Smooth muscle cell of the brain vasculature (primary cell): ENCODE results near the gene DDX27.
"Not testable (repeated sequence)": the region's sequence is repeated elsewhere in the genome, so short reads cannot be mapped to it uniquely, and the experiment has no call there.

Experiments
- DNase-seq: peaks from one replicate; pipeline ENCODE4 v3.0.0-alpha.2; 2012; ENCODE audit warnings: low read depth, low spot score

Gene DDX27, protein sequence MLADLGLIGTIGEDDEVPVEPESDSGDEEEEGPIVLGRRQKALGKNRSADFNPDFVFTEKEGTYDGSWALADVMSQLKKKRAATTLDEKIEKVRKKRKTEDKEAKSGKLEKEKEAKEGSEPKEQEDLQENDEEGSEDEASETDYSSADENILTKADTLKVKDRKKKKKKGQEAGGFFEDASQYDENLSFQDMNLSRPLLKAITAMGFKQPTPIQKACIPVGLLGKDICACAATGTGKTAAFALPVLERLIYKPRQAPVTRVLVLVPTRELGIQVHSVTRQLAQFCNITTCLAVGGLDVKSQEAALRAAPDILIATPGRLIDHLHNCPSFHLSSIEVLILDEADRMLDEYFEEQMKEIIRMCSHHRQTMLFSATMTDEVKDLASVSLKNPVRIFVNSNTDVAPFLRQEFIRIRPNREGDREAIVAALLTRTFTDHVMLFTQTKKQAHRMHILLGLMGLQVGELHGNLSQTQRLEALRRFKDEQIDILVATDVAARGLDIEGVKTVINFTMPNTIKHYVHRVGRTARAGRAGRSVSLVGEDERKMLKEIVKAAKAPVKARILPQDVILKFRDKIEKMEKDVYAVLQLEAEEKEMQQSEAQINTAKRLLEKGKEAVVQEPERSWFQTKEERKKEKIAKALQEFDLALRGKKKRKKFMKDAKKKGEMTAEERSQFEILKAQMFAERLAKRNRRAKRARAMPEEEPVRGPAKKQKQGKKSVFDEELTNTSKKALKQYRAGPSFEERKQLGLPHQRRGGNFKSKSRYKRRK

DNA sequence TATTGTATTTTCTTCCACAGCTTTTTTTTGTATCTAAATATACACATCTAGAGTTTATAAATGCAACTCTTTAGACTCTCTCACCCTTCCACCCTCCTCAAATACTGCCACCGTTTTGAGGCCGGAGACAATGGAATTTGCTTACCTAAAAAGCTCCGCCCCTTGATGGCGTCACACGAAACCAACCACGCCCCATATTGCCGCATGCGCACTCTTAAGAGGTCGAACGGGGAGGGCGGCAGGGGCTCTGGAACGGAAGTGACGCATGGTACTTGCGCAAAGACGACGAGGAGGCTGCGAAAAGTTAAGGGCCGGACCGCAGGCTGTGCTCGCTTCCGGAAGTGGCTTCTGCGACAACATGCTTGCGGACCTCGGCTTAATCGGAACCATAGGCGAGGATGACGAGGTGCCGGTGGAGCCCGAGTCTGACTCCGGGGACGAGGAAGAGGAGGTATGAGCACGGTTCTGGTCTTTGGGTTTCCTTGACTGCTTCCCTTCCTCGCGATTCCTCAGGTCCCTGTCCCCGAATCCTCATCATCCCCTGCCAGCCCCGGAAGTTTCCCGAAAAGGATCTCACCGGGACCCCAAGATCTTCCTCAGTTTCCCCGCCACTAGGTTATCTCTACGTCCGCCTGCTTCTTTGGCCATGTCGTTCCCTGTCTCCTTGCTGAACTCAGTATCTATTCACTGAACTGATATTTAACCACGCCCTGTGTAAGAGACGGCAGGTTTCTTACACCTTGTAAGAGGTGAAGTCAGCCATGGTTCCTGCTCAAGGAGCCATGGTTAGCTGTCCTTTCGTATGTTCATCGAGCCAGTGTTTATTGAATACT lies at the start of gene DDX27:
Gene DDX27, plus strand, starts transcription at position 326 of the 833 bp plus-strand sequence. Its CDS starts 33 bp downstream, at position 359.
- peak; percentile 98 for DNase-seq

DNA sequence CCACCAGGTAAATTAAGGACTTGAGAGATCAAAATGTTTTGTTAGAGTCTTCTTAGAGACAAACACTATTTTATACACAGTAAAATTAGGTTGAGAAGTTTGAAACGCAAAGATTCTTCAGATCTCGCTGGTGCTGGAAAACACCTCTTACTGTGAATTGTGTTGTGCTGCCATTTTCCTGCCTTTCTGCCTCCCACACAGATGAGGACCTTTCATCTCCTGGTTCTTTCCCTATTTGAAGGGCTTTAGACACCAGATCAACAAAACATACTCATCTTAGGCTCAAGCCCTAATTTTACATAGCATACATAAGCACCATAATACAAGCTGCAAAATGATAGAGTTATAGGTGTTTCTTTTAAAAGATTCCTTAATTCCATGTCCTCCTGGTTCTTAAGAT lies 49.7 kb upstream of the DDX27 start:
- DNase-seq: no peak

DNA sequence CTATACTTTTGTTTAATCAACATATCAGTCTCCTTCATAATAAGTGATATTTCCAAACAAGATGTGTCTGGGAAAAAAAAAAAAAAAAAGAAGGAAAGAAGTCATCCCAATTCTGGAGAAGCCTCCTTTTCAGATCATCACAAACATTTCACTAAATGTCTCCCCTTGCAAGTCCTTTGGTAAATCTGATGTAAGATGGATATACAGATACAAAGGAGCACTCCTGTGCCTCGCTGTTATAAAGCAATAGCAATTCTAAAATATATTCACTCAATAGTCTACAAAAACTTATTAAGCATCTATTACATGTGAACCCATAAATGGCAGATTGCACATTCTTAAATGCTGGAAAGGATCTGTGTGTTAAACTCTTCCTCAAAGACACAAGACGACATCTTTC lies 48.5 kb upstream of the DDX27 start:
- DNase-seq: no peak

DNA sequence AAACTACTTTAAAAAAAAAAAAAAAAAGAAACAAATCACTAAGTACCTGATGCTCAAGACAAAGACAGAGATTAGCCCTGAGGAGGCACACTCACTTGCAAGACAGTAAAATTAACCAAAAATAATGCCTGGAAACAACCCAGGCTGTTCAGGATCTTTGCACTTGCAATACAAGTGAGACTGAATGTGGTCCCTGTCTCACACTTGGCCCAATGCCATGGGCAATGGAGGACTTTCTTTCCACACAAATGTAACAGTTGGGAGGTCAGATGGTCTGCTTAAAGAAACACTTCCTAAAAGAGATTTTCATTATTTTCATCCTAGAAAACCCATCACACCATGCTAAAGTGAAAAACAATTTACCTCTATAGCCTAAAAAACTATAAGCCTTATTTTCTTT lies 47.3 kb upstream of the DDX27 start:
- DNase-seq: no peak

DNA sequence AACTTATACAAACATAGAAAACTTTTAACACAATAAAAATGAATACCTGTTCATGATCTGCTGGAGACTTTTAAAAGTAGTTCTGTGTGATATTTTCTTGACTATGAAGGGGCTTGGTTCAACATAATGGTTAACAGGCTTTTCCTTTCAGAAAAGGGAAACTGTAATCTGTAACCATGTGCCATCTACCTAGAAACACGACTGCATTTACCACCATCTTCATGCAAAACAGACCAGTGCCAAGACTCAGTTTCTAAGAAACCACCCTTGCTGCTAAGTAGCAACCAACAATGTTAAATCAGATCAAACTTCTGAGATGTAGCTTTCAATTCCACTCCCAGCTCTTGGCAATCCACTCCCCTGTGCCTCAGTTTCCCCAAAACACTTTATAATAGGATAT lies 46.8 kb upstream of the DDX27 start:
- DNase-seq: no peak

DNA sequence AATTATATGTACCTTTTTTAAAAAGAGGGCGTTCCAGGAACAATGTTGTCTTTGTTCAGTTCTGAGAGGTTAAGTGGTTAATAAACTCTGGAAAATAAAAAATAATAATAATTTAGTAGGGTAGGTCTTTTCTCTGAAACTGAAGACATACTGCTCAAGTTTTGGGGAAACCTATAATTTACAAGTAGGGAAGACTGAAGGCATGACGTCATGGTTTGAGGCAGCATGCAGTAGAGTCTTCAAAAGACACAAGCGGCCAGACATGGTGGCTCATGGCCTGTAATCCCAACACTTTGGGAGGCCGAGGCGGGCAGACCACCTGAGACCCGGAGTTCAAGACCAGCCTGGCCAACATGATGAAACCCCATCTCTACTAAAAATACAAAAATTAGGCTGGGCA lies 45.0 kb upstream of the DDX27 start:
- DNase-seq: no peak

DNA sequence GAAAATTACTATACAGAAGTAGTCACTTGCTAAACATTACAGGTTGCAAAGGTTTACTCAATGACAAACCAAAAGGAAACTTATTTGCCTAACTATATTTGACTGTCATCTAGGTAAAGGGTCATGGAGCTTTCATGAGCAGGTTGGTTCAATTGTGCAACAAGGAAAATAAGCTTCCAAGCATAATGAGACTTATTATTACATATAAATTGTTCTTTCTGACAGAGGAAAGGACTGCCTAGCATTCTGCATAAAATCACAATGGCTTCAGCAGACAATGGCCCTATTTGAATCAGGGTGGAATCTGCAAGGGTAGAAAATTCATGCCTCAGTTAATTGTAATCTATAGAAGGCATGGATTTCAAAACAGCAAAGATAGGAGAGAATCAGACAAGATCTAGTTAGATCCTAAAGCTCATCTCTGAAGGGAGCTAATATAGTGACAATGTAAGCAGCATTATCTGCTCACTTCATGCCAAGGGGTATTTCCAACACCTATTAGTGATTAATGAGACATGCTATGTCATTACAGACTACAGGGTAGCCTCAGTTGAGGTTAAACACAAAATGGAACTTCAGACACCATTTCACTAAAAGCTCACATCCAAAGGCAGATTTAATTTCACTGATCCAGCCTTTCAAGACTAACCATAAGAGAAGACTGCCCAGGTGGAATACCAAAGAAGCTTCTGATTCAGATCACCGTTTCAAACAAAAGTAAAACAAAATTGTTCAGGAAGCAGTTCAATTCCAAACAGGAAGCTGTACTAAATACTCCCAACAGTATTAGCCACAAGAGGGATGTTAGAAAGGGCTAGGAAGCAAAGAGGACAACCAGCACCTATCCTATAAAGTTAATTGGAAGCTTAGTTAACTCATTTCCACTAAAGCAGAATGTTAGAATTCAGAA lies 39.6 kb upstream of the DDX27 start:
- DNase-seq: no peak

DNA sequence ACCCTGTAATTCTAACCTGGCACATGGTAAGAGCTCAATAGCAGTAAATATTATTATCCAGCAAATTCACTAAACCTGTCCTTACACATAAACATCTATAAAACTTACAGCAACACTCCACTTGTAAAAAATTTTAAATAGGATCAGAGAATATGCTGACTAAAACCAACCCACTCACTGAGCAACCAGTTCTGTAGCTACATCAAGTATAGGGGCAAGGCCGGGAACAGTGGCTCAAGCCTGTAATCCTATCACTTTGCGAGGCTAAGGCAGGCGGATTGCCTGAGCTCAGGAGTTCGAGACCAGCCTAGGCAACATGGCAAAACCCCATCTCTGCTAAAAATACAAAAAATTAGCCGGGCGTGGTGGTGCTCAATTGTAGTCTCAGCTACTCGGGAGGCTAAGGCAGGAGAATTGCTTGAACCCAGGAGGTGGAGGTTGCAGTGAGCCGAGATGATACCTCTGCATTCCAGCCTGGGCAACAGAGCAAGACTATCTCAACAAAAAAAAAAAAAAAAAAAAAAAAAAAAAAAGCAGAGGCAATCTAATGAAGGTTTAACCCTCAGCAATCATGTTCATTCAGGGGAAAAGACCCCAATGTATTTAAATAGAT lies 37.8 kb upstream of the DDX27 start:
- DNase-seq: no peak

DNA sequence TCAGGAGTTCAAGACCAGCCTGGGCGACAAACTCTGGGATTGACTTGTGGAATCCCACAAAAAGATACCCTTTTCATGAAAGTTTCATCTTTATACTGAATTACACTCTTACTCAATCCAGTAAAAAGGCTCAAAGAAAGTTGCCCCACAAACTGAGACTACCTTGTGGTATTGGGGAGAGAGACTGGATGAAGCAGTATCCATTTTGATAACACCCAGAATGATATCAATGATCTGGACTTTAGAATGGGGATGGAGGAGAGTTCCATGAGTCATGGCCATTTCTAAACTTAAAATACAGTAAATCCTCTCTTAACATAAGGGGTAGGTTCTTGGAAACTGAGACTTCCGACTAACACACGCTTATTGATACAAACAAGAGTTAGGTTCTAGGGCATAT lies 35.8 kb upstream of the DDX27 start:
- DNase-seq: no peak

DNA sequence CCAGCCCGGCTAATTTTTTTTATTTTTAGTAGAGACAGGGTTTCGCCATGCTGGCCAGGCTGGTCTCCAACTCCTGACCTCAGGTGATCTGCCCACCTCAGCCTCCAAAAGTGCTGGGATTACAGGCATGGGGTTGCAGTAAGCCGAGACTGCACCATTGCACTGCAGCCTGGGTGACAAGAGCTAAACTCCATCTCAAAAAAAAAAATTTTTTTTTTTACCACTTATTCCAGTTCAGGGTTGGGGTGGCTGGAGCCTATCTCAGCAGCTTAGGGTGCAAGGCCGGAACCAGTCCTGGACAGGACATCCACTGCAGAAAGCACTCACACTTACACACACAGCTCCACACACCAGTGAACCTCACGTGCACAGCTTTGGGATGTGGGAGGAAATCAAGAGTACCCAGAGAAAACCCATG lies 35.1 kb upstream of the DDX27 start:
- DNase-seq: not testable (repeated sequence)

DNA sequence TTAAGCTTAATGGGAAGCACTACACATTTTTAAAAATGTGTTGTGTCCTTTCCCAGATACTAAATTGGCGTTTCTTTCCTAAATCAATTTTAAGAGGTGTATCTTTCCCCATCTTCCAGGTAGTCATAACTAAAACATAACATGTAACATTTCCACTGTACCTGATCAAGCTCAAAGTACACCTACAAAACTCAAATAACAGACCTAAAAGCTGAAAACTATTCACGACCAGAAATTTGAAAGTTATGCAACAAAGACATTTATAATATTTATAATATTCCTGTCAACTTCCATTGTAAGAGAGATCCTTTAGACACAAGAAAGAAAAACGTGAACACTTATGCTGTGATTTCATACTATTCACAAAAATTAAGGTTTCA lies 34.5 kb upstream of the DDX27 start:
- DNase-seq: no peak

DNA sequence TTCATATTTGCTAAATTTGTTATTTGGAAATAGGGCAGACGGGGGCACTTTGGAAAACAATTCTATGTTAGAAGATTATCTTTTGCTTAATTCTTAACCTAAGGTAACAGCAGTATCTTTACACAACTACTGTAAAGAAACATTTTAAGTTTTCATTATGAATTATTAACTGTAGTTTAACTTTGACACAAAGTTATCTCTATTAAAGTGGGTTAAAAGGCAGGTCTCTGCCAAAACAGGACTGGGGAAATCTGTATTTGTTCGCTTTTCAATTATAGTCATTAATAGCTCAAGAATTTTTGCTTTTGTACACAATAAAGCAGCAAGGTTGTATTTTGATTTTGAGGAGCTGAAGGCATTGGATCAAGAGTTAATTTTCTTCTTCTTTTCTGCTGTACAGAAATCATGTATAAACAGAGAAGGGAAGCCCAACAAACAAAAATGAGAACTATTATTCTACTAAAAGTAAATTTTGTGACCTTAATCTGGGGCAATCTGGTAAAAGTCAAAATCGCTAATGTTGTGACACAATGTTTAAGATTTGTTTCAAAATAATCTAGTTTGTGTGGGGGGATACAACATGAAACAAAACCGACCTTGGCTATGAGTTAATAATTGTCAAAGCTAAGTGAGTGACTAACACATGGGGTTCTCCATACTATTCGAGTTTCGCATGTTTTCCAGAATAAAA lies 34.0 kb upstream of the DDX27 start:
- no peak for DNase-seq

DNA sequence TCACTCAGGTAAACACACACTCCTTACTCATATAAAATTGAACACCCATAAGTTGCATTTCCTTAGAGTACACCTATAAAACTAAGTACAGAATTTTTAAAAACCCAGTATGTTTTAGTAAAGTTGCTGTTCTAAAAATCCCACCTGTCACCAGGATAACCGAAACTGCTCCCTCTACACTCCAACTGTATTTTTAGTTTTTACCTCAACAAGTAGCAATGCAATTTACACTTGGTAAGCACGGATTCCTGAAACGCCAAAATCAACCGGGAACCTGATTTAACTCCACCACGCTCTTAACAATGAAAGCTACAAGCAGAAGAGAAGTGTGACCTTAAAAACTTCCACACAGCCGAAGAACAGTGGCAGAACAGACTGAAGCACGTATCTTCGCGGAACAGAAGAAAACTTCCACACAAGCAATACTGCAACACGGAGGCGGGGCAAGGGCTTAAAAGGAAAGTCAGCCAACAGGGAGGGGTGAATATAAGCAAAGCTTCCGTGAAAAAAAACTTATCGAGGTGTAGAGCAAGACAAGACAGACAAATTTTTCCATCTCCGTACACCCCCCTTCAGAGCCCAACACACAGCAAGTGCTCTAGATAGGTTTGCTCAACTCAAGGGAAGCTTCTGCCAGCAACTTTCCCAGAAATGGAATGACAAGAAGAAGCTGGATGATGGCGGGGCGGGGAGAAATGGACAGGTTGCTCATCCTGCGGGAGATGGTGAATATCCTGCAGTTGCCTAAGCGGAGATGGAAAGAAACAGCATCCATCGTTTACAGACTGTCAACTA lies 32.5 kb upstream of the DDX27 start:
- DNase-seq: no peak

DNA sequence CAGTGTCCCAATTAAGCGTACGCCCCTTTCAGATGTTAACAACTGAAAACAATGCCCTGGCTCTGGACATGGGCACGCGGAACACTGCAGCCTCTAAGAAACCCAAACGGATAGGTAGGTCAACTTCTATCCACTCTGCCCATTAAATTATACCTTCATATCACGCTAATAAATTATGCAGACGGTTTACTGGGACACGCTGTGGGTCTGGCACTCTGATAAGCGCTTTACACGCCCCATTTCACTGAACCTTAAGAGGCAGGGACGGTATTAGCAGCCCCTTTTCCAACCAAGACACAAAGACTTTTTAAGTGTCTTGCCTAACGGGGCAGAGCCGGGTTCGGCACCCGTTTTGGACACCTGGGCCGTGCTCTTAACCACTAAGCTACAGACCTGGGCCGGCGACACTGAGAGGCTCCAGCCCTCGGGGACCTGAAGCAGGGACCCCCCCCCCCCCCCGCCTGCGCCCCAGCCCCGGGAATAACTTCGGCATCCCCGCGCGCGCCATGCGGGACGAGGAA lies 31.8 kb upstream of the DDX27 start:
- DNase-seq: no peak

DNA sequence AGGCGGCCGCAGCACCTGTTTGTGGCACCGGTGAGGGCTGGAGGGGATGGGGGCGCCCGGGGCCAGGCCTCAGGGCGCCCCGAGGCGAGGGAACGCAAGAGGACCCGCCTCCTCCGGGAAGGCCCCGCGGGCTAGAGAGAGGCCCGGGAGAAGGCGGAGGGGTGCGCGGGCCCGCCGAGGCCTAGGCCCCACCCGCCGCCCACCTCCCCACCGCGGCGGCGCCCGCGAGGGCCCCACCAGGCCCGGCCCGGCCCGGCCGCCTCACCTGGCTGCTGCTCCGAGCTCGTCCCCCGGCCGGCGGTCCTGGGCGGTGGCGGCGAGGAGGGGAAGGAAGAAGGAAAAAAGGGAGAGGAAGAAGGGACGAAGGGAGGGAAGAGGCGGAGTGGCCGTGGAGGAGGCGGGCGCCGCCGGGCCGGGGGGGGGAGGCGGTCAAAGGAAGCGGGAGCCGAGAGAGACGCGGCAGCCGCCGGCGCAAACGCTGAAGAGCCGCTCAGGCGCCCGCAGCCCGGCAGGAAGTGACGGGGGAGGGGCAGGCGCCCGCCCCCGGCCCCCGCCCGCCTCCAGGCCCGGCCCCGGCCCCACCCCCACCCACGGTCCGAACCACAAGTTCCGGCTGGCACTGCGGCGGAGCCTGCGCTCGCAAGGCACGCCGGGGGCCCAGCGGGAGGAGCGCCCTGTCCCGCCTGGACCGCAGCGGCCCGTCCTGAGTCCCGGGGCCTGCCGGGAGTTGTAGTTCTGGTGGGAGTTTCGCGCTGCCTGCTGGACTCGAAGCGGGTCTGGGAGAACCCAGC lies 31.2 kb upstream of the DDX27 start, which contains the start of gene STAU1:
Gene STAU1, minus strand, starts transcription at position 484 of the 791 bp plus-strand sequence. CDS start 22,133 bp downstream, outside the sequence.
- peak; percentile 88 for DNase-seq

DNA sequence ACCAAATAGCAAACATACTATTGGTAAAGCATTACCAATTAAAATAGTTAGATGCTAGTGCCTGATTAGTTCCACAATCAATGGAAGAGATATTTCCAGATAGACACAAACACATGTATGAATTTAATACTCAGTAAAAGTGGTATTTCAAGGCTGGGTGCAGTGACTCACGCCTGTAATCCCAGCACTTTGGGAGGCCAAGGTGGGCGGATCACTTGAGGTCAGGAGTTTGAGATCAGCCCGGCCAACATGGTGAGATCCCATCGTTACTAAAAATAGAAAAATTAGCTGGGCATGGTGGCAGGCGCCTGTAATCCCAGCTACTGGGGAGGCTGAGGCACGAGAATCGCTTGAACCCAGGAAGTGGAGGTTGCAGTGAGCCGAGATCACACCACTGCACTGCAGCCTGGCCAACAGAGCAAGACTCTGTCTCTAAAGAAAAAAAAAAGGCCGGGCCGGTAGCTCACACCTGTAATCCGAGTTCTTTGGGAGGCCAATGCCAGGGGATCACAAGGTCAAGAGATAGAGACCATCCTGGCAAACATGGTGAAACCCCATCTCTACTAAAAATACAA lies 26.2 kb upstream of the DDX27 start:
- DNase-seq: not testable (repeated sequence)

DNA sequence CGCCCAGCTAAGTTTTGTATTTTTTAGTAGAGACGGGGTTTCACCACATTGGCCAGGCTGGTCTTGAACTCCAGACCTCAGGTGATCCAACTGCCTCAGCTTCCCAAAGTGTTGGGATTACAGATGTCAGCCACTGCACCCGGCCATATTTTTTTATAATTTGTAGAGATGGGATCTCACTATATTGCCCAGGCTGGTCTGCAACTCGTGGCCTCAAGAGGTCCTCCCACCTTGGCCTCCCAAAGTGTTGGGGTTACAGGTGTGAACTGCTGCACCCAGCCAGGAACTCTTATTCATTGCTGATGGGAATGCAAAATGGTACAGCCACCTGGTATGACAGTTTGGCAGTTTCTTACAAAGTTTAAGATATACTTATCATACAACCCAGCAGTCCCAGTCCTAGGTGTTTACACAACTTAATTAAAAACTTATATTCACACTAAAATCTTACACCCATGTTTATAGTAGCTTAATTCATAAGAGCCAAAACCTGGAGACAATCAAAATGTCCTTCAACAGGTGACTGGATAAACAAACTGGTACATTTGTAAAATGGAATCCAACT lies 19.4 kb upstream of the DDX27 start:
- DNase-seq: no peak
